Esophagus mucosa (tissue), 1 donor: ENCODE results near the gene COG5. TPM values are rescaled to one million over a fixed set of nuclear protein-coding genes. Genes with fewer than 3 reads are reported as not detected.
A peak's percentile ranks its signal among the peaks of the same experiment; 100 is the strongest.

Source experiments
- ATAC-seq: fragments of 200-7000 bp; cut with Tn5 transposase; one replicate; pipeline ENCODE4 v1.9.1; 2020
- total RNA-seq: library from RNA; stranded (reverse); gene quantifications from one replicate; pipeline ENCODE4 v1.2.4, GENCODE V29; 2023
- donor health status: DM: yes; HTN: yes; CAD: no.

COG5 gene
- total RNA-seq: 20.9 TPM

DNA sequence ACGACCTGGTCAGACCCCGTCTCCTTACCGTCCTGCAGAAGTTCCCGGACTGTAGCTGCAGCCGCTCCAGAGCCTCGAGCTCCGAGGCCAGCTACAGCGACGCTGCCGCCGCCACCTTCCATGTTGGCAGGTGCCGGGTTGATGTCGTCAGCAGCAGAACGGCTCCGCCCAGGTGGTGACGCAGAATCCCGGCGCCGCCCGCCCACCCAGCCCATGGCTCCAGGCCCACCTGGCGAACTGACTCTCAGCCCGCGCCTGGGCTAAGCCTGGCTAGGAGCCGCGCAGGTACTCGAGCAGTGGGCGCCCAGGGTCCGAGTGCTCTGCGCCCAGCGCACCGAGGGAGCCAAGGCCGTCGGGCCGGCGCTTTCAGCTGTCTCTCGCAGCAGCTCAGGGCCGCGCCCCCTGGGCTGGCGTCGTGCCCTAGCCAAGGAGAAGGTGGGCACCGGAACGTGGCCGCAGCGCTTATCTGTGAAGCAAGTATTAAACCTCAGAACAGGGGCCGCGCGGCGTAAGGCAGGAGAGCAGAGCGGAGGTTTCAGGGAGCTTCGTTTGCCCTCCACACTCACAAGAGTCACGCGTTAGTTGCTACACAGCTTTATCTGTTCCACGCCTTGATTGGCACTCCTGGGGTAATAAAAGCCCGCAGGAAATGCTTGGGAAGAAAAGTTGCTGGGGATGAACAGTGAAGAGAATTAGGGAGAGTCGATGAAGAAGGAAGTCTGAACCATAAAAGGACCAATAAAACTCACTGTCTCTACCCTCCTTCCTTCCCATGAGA, at the start of gene COG5, which contains the start of gene DUS4L:
Gene COG5, minus strand, starts transcription at position 146 of the 778 bp plus-strand sequence. Its CDS starts 24 bp downstream, at position 122.
Gene DUS4L, plus strand, starts transcription at position 197 of the 778 bp plus-strand sequence. CDS start 3,100 bp downstream, outside the sequence.
- peak; percentile 88 for ATAC-seq

DNA sequence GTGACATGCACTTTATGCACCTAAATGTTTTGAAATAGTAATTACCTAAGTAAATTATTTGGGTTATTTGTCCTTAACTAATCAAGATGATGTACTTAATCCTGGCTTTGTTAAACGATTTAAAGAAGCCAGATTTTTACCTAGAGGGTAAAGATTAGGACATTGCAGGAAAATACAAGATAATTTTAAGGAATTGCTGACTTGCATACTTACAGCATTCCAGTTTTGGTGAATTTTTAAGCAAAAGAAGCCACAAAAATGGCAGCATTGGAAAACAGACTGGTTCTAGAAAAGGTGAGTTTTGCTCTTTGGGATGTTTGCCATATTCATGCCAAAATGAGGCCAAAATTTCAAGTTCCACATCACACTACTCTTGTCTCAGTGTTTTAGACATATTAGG, 49.7 kb upstream of the COG5 start:
- ATAC-seq: no peak

DNA sequence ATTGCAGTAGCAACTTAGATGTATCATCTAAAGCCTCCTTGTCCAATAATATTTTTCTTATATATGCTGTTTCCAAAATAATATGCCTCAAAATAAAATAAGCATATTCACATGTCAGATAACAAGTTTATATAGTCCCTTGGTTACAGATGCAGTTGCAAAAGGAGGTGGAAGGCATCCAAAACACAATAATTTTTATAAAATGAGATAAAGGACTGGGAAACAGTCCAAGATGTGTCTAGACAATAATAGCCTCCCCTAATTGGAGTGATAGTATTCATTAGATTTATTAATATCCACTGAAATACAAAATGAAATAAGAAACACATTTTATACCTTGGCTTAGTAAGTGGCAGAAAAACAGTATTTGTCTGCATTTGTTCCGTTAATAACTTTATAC, 46.6 kb upstream of the COG5 start:
- ATAC-seq: no peak

DNA sequence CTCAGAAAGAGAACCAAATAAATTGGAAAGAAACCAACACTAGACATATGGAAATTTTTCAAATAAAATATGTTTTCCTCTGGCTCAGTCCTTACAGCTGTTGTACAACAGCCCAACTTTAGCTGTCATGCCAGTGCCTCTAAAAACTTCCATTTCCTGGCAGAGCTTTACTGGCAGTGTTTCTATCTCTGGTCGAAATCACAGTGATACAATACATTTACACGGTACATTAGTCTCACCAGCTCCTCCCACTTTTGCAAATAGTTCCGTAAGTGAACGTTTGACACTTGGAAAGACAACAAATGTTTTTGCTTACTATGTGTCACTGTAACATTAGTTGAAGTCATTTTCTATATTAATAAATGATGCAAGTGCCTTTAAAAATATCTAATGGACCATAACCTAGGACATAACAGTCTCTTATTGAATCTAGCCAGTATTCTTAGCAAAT, 46.1 kb upstream of the COG5 start:
- ATAC-seq: no peak

DNA sequence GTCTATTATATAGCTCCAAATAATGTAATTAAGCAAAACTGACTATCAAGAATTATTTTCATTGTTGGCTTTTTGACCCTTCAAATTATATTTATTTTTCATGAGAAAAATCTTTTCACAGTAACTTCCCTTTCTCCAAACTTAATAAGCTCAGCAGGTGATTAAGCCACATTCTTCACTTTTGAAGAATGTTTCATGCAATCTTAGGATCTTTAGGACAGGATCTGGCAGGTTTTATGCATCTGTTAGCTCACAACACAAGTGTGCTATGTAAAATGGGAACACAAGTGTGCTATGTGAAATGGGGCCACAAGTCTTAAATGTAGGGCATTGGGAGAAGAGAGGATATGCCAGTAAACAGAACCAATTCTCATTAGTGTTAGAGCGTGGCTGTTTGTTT, 42.6 kb upstream of the COG5 start:
- ATAC-seq: no peak

DNA sequence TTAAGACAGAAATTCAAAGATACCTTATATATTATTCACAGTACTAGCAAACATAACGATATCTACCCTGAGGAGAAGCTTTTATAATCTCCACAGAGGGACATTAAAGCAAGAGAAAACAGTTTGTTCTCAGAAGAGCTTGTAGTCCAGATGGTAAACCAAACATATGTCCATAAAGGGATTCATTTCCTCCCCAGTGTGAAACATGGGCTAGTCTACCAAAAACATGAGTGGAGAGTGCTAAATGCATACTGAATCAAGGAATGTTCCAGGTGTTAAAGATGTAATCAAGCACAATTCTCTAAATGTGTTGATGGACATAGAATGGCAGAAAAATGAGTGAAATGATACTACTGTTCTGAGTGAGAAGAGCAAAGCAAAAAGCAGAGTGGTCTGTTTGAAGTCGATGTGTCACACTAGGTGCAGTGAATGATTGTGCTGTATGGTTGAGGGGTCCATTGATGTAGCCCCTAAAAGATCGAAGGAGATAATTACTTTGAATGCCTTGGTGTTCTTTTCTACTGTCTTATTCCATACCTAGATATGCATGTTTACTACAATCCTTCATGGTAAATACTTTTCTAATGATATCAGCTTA, 41.6 kb upstream of the COG5 start:
- ATAC-seq: no peak

DNA sequence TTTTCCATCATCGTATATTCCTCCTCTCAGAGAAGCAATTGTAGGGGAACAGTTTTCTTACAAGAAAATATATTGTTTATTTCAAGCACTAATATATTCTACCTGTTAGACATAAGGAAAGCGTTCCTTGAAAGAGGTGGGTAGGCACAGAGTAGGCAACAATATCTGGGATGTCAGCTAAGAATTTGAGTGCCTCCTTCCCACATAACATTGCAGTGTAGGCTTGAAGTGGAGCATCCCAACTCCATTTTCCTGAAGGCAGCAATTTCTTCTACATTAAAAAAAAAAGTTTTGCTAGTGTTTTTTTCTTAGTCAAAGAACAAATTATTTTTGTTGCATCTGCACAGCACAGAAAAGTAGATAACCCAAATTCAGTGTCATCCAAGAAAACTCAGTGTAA, 37.1 kb upstream of the COG5 start:
- no peak for ATAC-seq

DNA sequence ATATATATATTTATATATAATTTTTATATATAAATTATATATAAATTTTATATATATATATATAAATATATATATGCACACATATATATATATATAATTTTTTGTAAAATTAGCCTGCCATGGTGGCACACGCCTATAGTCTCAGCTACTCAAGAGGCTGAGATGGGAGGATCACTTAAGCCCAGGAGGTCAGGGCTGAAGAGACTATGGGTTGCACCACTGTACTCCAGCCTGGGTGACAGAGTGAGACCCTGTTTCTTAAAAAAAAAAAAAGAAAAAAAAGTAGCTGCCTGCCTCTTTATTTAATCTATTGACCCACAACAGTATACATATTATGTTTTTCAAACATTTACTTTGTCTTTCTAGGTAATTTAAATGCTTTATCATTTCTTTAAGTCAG, 35.5 kb upstream of the COG5 start:
- no peak for ATAC-seq

DNA sequence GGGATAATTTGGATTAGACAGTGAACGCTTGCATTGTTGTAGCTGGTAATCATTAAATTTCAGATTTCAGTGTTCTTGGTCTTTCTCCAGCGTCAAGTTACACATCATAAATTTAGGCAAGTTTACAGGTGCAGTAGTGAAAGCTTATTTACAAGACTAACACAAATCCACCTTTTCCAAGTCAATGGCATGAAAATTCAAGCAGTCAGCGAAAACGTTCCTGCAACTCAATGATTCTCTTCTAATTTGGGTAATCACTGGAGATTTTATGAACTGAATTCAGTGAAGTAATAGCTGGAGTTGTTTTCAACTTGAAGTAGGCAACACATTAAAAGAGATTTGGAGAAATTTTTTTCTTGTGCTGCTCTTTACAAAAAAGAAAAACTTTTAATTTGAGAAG, 34.2 kb upstream of the COG5 start:
- ATAC-seq: no peak

DNA sequence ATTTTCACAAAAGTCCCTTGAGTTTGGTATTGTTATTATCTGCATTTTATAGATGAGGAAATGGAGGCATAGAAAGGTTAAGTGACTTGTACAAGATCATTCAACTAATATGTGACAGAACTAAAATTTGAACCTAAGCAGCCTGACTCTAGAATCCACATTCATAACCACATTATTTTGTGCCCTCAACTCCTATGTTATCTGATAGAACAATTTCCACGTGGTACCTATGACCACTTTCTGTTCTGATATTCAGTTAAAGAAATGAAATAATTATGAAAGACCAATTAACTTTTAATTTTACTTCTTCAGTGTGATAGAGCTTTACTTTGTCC, 33.8 kb upstream of the COG5 start:
- ATAC-seq: no peak

DNA sequence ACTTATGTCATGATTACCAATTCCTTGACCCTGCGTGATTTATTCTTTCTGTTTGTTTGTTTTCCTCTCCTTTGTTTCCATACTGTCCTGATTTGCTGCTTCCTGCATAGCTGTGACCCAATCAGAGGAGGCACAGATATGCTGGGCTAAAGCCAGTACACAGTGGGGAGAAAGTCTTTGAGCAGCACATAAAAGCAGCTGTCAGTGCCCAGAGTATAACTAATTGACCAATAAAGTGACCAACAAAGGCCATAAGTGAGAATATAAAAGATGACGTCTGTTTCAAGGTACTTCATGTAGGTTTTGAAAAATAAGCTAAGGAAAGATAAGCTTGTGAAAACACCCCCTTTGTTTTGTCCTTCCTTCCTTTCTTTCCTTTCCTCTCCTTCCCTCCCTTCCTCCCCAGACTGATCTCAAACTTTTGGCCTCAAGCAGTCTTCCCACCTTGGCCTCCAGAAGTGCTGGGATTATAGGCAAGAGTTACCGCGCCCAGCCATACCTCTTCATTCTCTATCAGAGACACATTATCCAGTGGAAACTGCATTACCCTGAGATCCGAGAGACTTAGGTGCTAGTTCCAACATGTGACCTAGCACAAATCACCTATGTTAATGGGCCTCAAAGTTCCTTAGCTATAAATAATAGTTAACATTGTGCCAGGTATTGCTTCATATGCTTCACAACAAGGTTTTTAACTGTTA, 33.3 kb upstream of the COG5 start:
- no peak for ATAC-seq

DNA sequence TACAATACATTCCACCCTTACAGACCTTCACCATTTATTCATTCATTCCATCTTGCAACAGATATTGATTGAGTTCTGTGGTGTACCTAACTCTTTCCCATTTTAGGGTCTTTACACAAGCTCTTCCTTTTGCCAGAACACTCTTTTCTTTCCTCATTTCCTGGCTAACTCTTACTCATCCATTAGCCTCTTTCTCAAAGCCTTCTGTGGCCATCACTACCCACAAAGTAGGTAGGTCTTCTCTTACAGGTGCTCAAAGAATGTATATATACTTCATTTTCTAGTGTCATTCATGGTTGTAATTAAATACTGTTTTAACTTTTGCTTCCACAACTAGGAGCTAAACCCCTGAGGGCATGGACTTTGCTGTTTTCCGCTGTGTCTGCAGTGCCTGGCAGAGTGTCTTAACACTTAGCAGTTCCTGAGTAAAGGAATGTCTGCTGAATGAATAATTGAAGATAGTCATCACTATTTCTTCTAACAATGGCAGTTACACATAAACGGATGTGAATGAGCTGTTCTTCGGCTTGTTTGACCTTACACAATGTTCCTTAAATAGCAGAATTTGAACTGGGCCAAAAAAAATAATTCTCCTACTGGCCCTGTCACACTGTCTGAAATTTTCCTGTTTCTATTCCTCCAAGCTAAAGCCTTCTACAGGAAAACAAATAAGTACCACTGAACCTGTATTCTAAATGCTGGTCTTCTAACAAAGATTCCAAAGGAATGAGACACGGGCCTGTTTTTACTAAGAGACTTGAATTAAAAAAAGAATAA, 31.4 kb upstream of the COG5 start:
- ATAC-seq: peak; percentile 74

DNA sequence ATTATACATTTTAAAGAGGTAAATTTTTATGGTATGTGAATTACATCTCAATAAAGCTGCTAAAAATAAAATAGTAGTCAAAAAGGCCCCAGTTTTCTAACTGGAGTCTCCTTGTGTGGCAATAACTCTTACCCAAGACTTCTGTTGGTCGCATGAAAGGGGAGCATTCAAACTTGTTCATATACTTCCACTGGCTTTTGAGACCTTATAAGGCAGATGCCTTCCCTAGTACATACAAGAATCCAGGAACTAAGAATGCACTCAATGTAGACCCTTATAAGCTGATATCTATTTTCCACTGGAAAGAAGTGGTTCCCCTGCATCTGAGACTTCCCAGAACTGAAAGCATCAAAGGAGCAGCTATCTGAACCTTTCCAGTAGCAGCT, 29.3 kb upstream of the COG5 start:
- ATAC-seq: no peak

DNA sequence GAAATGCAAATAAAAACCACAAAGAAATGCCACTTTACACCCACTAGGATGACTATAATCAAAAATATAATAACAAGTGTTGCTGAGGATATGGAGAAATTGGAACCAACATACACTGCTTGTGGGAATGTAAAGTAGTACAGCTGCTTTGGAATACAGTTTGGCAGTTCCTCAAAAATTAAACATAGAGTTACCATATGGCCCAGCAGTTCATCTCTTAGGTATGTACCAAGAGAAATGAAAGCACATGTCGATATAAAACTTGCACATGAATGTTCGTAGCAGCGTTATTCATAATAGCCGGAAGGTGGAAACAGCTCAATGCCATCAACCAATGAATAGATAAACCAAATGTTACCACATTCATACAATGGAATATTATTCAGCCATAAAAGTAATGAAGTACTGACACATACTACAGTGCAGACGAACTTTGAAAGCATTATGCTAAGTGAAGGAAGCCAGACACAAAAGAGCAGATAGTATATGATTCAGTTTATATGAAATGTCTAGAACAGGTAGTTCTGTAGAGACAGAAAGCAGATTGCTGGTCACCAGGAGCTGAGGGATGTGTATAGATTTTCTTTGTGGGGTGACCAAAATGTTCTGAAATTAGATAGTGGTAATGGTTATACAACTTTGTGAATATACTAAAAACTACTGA, 28.8 kb upstream of the COG5 start:
- ATAC-seq: no peak

DNA sequence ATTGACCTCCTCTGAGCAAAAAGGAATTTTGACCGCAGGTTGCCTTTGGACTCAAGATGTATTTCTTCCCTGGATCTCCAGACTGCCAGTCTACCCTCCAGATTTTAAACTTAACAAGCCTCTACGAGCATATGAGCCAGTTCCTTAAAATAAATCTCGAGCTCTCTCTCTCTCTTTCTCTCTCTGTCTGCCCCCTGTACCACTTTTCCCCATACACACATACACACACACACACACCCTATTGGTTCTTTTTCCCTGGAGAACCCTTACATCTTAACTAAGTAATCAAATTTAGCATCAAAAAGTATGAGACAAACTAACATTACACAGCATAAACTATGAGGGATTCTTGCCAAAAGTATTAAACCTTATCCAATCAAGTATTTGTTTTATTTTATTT, 27.7 kb upstream of the COG5 start:
- ATAC-seq: no peak

DNA sequence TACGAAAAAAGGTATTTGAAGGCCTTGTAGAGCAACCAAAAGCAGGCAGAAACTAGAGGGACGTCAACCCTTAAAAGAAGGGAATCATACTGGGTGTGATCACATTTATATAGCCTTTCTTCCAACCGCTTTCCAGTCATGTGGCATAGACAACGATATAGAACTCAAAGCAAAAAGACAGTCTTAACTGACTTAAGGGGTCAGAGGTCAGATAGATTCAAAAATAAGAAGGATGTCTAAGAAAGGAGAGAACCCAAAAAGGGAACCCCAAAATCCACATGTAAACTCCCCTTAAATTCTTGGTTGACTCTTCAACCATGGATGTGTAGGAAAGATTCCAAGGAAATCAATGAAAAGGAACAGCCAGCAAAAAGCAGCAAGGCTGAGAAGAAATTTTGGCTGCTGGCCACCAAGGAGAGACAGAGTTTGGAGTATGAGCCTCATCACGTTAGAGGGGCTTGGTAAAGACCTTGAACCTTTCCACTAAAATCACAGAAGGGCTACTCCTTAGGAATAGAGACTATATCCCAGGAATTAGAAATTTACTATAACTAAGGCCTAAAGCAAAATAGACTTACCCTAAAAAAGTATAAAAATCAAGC, 24.9 kb upstream of the COG5 start:
- no peak for ATAC-seq

DNA sequence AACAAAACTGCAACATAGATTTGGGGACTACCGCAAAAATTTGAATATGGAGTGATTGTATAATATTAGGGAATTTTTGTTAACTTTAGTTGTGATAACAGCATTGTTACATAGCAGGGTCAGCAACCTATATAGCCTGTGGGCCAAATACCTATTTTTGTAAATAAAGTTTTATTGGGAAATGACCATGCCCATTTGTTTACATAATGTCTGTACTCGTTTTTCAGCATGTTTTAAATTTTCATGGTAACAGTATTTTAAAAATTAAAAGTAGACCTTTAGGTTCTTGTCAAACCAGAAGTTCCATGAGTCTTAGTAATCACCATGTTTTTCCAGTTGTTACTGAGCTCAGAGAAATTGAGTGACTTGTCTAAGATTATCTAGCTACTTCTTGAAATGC, 21.0 kb upstream of the COG5 start:
- ATAC-seq: no peak

DNA sequence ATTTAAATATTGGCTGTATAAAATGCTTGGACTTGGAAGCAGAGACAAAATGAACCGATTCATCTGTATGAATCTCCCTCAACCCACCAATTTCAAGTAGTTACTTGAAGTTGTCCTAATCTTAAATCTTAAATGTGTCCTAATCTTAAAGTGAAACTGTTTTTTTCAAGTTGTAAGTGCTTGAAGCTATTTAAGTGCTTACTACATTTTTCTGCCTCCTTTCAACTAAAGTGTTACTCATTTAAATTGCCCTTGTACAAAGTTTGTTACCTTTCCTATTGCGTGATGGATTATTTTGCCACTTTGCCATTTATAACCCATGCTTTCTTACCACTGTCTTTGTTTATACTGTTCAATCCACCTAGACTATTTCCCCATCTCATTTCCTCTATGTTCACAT, 19.2 kb upstream of the COG5 start:
- no peak for ATAC-seq

DNA sequence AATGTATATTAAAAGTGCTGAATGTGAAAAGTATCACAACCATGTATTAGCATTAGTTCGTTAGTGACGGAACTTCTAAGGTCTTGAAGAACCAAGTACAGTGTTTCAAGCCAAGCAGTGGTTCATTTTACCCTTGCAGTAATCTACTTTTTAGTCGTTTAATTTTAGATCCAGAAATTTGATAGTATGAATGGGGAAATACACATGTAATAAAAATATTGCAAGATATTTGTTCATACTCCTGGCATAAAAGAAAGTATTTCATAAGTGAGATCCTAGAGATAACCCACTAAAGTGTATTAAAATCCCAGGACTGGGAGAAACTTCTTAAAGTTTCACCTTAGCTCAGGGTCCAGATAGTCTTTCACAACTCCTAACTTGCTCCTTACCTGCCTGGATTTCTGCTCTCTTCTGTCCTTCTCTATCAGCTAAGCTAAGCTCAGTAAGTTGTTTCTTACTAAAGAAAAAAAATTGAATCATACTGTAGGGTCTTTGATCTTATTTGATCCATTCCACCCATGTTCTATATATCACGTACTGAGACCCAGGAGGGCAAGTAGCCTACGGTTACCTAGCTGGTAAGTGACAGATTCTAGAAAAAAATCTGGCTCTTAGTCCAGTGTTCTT, 17.8 kb upstream of the COG5 start:
- no peak for ATAC-seq

DNA sequence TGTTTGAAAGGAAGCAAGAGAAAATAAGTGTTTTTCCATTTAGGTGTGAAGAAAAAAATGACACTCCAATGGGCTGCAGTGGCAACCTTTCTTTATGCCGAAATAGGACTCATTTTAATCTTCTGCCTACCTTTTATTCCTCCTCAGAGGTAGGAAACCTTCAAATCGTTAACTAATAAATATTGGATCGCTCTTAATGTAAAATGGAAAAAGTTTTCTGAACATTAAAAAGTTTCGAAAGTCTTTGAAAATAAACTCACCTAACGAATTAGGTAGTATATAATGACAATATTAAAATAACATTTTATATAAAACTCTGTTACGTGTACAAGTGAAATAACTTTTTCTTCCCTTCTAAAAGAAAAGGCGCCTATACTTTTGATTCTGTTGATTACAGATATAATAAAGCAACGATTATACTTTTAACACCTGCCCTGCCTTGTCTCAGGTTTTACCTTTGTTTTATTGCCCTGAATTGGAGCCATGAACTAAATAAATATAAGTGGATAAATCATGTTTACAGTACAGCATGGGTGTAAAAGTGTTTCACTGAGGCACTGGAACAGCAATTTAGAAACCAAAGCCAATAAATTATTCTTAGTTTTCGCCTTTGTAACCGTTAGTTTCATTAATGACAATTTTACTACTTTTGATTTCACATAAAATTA, 17.1 kb upstream of the COG5 start:
- no peak for ATAC-seq
